DND-41 (cell line): ENCODE data around the gene RAD51B.

ENCODE experiments used
- CTCF ChIP-seq: IDR thresholded peaks from 2 replicates; pipeline ENCODE4 v1.5.1; 2012; ENCODE audit warnings: borderline replicate concordance, low read length, moderate library complexity, mild to moderate bottlenecking; ENCODE audit not compliant: poor library complexity, severe bottlenecking; ENCODE audit errors: extremely low read depth
- EZH2 ChIP-seq: IDR thresholded peaks from 3 replicates; pipeline ENCODE4 v1.6.1; 2012; ENCODE audit warnings: borderline replicate concordance, low read depth, mild to moderate bottlenecking, moderate library complexity, low read length, inconsistent platforms; ENCODE audit not compliant: severe bottlenecking

GRCh38 chr14:68145036-68145435, 325.5 kb downstream of the RAD51B start:
- TF ChIP-seq CTCF (no peak), EZH2 (no peak)
